ENCODE data around the gene MLNR. TPM values are rescaled to one million over a fixed set of nuclear protein-coding genes. Genes with fewer than 3 reads are reported as not detected.

MLNR gene
- total RNA-seq, 1 donor from 2014 or later = not detected

Other genes starting within 250 kb of the MLNR start
- gene FNDC3A, start 244.4 kb upstream of the MLNR start, total RNA-seq = 58.0 and 87.5 TPM in 2 replicates
- 5.2 and 7.5 TPM in 2 replicates for gene CDADC1, start 27.6 kb downstream of the MLNR start, total RNA-seq
- gene CAB39L, start 223.7 kb downstream of the MLNR start, total RNA-seq = 10.2 and 12.2 TPM in 2 replicates
- 5.7 and 12.0 TPM in 2 replicates for gene SETDB2, start 223.9 kb downstream of the MLNR start, total RNA-seq